ENCODE data around the gene KLF7. TPM values are rescaled to one million over a fixed set of nuclear protein-coding genes. Genes with fewer than 3 reads are reported as not detected.

KLF7 gene
- polyA plus RNA-seq, 3 donors = 9.4 to 40.7 (median 10.3) TPM

GRCh38 chr2:207035875-207036274 is 129.9 kb downstream of the KLF7 start:
- Mint-ChIP-seq H3K36me3 (no peaks in the 10 kb centered on the region), H3K4me3 (no peak overlapping the region), H3K9me3 (peaks cover 0 to 8% (median 4%) of the 10 kb centered on the region in 7 donors), H3K4me1 (peaks cover 13% of the 10 kb centered on the region), H3K27me3 (ENCODE audit: low read depth in 3 of 3) (peaks cover 2 to 8% (median 3%) of the 10 kb centered on the region in 3 donors), H3K27ac (no peak overlapping the region)
- no peak overlapping the region for H3K4me3 ChIP-seq (replicated peaks in 1 of 3; ENCODE audit: low read depth in 2 of 3, low read length in 3 of 3)
- intact Hi-C loops (cut with micrococcal nuclease) = no loop called here
- no peaks in the 10 kb centered on the region for H3K79me2 ChIP-seq (ENCODE audit: insufficient read depth, low read length)
- H3K4me2 ChIP-seq (replicated peaks; ENCODE audit: extremely low read depth, low read length, poor library complexity, severe bottlenecking) = no peak overlapping the region
- H3K9me3 ChIP-seq (replicated peaks in 1 of 2; ENCODE audit: control insufficient read depth in 1 of 2, insufficient read depth in 1 of 2, low read length in 2 of 2) = no peaks in the 10 kb centered on the region
- no peak for DNase-seq
- H3K4me1 ChIP-seq (ENCODE audit: control insufficient read depth in 1 of 2, insufficient read depth in 2 of 2, low read length in 2 of 2) = no peaks in the 10 kb centered on the region
- H3K36me3 ChIP-seq (replicated peaks in 1 of 2; ENCODE audit: control insufficient read depth in 1 of 2, insufficient read depth in 2 of 2, low read length in 2 of 2) = no peaks in the 10 kb centered on the region
- WGBS (ENCODE audit: insufficient coverage) = no CpG with 5 or more reads among the region's 2 CpGs
- no peak overlapping the region for H2AFZ ChIP-seq (ENCODE audit: insufficient read depth, low read depth, low read length, poor library complexity, severe bottlenecking)
- H3K27me3 ChIP-seq (ENCODE audit: control insufficient read depth in 2 of 2, insufficient read depth in 2 of 2, low read length in 2 of 2) = no peaks in the 10 kb centered on the region
- H3K27ac ChIP-seq (ENCODE audit: low read depth in 1 of 2, low read length in 2 of 2) = no peak overlapping the region
- TF ChIP-seq CTCF (IDR thresholded peaks at IDR 0.05) = no peak
- no peaks in the 10 kb centered on the region for H4K20me1 ChIP-seq (ENCODE audit: insufficient read depth, low read length)
- H3K9ac ChIP-seq (ENCODE audit: insufficient read depth, low read length, poor library complexity, severe bottlenecking) = no peak overlapping the region

- Mint-ChIP-seq H3K4me1 (peaks cover 1% of the 10 kb centered on the region), H3K4me3 (no peak overlapping the region), H3K27ac (no peak overlapping the region), H3K9me3 (peaks cover 0 to 16% (median 6%) of the 10 kb centered on the region in 7 donors), H3K27me3 (ENCODE audit: low read depth in 3 of 3) (peaks cover 0 to 3% (median 3%) of the 10 kb centered on the region in 3 donors), H3K36me3 (no peaks in the 10 kb centered on the region)
- no peaks in the 10 kb centered on the region for H3K27me3 ChIP-seq (ENCODE audit: control insufficient read depth in 2 of 2, insufficient read depth in 2 of 2, low read length in 2 of 2)
- no peak overlapping the region for H3K9ac ChIP-seq (ENCODE audit: insufficient read depth, low read length, poor library complexity, severe bottlenecking)
- no peaks in the 10 kb centered on the region for H3K36me3 ChIP-seq (replicated peaks in 1 of 2; ENCODE audit: control insufficient read depth in 1 of 2, insufficient read depth in 2 of 2, low read length in 2 of 2)
- no peaks in the 10 kb centered on the region for H3K79me2 ChIP-seq (ENCODE audit: insufficient read depth, low read length)
- no peak overlapping the region for H3K27ac ChIP-seq (ENCODE audit: low read depth in 1 of 2, low read length in 2 of 2)
- no peaks in the 10 kb centered on the region for H3K4me1 ChIP-seq (ENCODE audit: control insufficient read depth in 1 of 2, insufficient read depth in 2 of 2, low read length in 2 of 2)
- no peak for DNase-seq
- H2AFZ ChIP-seq (ENCODE audit: insufficient read depth, low read depth, low read length, poor library complexity, severe bottlenecking) = no peak overlapping the region
- no peak for TF ChIP-seq CTCF (IDR thresholded peaks at IDR 0.05)
- H3K9me3 ChIP-seq (replicated peaks in 1 of 2; ENCODE audit: control insufficient read depth in 1 of 2, insufficient read depth in 1 of 2, low read length in 2 of 2) = no peaks in the 10 kb centered on the region
- intact Hi-C loops (cut with micrococcal nuclease) = no loop called here
- no peak overlapping the region for H3K4me2 ChIP-seq (replicated peaks; ENCODE audit: extremely low read depth, low read length, poor library complexity, severe bottlenecking)
- WGBS (ENCODE audit: insufficient coverage) = no CpG with 5 or more reads among the region's 2 CpGs
- H4K20me1 ChIP-seq (ENCODE audit: insufficient read depth, low read length) = no peaks in the 10 kb centered on the region
- no peak overlapping the region for H3K4me3 ChIP-seq (replicated peaks in 1 of 3; ENCODE audit: low read depth in 2 of 3, low read length in 3 of 3)
Measured at GRCh38 chr2:207032490-207032889, 133.3 kb downstream of the KLF7 start.

Small RNA genes within 50 kb of the gene (small RNA-seq; reads per million reads assigned to genes)
- gene MIR2355 (ENCODE audit: insufficient read length, low read depth) (2.8 reads per million, percentile 19 among the genes with 10 or more reads in this experiment), gene MIR7845 (ENCODE audit: insufficient read length, low read depth) (not detected)

Other genes starting within 250 kb of the KLF7 start
- not detected for gene CPO, start 226.4 kb downstream of the KLF7 start, polyA plus RNA-seq

Measured in CD14-positive monocyte (primary cell).